ENCODE data around the gene CDH4. TPM values are rescaled to one million over a fixed set of nuclear protein-coding genes. Genes with fewer than 3 reads are reported as not detected.

Gene CDH4
- total RNA-seq, 2 experiments from 2014 or later = not detected

DNA sequence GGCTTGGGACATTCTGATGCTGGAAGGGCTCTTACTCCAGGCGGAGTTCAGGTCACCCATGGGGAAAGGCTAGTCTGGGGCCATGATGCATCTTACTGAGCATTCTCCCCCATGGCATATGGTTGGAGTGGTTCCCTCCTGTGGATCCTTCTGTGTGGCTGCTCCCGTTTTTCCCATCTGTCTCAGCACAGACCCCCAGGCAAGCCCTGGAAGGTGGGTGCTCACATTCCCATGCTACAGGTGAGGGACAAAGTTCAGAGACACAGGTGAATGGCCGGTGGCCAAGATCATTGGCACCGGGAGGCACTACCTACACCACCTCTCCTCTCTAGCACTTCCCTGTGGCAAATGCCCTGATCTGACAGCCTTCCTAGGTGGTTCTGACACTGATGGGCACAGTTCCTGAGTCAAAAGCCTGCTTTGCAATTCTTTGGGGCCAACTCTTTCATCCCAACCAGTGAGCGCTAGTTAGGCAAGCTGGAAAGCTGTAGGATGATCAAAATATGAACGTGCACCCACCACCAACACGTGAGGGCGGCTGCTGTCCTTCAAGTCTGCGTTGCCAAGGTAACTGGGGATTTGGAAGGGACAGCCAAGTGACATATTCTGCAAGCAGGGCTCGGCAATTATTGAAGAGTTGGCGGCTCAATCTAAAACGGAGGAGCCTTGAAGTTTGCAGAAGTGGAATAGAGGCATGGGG lies 124.6 kb downstream of the CDH4 start:
- intact Hi-C loops (cut with micrococcal nuclease; ENCODE audit: unreplicated experiment) = no loop called here
- POLR2A ChIA-PET = no interaction called here
- TF ChIP-seq EZH2phosphoT487 (IDR thresholded peaks at IDR 0.05; ENCODE audit: borderline replicate concordance, low read depth, low read length) = no peak
- TF ChIP-seq, protein P1, sequence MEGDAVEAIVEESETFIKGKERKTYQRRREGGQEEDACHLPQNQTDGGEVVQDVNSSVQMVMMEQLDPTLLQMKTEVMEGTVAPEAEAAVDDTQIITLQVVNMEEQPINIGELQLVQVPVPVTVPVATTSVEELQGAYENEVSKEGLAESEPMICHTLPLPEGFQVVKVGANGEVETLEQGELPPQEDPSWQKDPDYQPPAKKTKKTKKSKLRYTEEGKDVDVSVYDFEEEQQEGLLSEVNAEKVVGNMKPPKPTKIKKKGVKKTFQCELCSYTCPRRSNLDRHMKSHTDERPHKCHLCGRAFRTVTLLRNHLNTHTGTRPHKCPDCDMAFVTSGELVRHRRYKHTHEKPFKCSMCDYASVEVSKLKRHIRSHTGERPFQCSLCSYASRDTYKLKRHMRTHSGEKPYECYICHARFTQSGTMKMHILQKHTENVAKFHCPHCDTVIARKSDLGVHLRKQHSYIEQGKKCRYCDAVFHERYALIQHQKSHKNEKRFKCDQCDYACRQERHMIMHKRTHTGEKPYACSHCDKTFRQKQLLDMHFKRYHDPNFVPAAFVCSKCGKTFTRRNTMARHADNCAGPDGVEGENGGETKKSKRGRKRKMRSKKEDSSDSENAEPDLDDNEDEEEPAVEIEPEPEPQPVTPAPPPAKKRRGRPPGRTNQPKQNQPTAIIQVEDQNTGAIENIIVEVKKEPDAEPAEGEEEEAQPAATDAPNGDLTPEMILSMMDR (conservative IDR thresholded peaks at IDR 0.05; ENCODE audit: low read length) = no peak

GRCh38 chr20:61378694-61379355 lies 126.8 kb downstream of the CDH4 start:
- no peak overlapping the region for H3K27ac ChIP-seq (ENCODE audit: low read depth, low read length, poor library complexity, severe bottlenecking)
- no peak overlapping the region for H2AFZ ChIP-seq (ENCODE audit: low read length)
- H3K79me2 ChIP-seq (ENCODE audit: insufficient read depth, low read depth, low read length) = no peaks in the 10 kb centered on the region
- TF ChIP-seq, protein P1 (conservative IDR thresholded peaks at IDR 0.05; ENCODE audit: low read length) = no peak
- no peak for TF ChIP-seq EZH2phosphoT487 (IDR thresholded peaks at IDR 0.05; ENCODE audit: borderline replicate concordance, low read depth, low read length)
- no peak overlapping the region for H3K4me3 ChIP-seq (ENCODE audit: low read depth, low read length, poor library complexity, severe bottlenecking)
- intact Hi-C loops (cut with micrococcal nuclease; ENCODE audit: unreplicated experiment) = no loop called here
- CTCF ChIA-PET (ENCODE audit: unreplicated experiment) = no interaction called here
- DNase-seq (ENCODE audit: low spot score) = no peak
- H3K36me3 ChIP-seq (ENCODE audit: insufficient read depth, low read length) = no peaks in the 10 kb centered on the region
- POLR2A ChIA-PET = no interaction called here
- H3K4me1 ChIP-seq (ENCODE audit: insufficient read depth, low read length, poor library complexity, severe bottlenecking) = no peaks in the 10 kb centered on the region
- 0 out of 2 replicates have a peak, but pooled peaks cover 4% of the 10 kb centered on the region for H3K9me3 ChIP-seq (ENCODE audit: low read length)
- no peaks in the 10 kb centered on the region for H3K9me2 ChIP-seq (ENCODE audit: insufficient read depth, low read length)
- BruUV-seq (replicated peaks) = no TSS peak
- no peaks in the 10 kb centered on the region for H4K20me1 ChIP-seq (ENCODE audit: insufficient read depth, low read length)
- no peak overlapping the region for H3K4me2 ChIP-seq (ENCODE audit: low read length)

More for the DNA sequence above, 124.6 kb downstream of the CDH4 start:
- H3K27ac ChIP-seq (ENCODE audit: low read depth, low read length, poor library complexity, severe bottlenecking) = no peak overlapping the region
- H2AFZ ChIP-seq (ENCODE audit: low read length) = no peak overlapping the region
- BruUV-seq (replicated peaks) = no TSS peak
- no peaks in the 10 kb centered on the region for H3K79me2 ChIP-seq (ENCODE audit: insufficient read depth, low read depth, low read length)
- H3K9me2 ChIP-seq (ENCODE audit: insufficient read depth, low read length) = no peaks in the 10 kb centered on the region
- H3K9me3 ChIP-seq (ENCODE audit: low read length) = no peaks in the 10 kb centered on the region
- H3K4me3 ChIP-seq (ENCODE audit: low read depth, low read length, poor library complexity, severe bottlenecking) = no peak overlapping the region
- DNase-seq (ENCODE audit: low spot score) = no peak
- CTCF ChIA-PET (ENCODE audit: unreplicated experiment) = no interaction called here
- H3K4me1 ChIP-seq (ENCODE audit: insufficient read depth, low read length, poor library complexity, severe bottlenecking) = no peaks in the 10 kb centered on the region
- H3K36me3 ChIP-seq (ENCODE audit: insufficient read depth, low read length) = no peaks in the 10 kb centered on the region
- no peaks in the 10 kb centered on the region for H4K20me1 ChIP-seq (ENCODE audit: insufficient read depth, low read length)
- H3K4me2 ChIP-seq (ENCODE audit: low read length) = no peak overlapping the region

Measured in OCI-LY7 (cell line).